ENCODE results near the gene ACVRL1. TPM values are rescaled to one million over a fixed set of nuclear protein-coding genes. Genes with fewer than 3 reads are reported as not detected.

Gene ACVRL1
- total RNA-seq, 1 experiment from 2014 or later = not detected

GRCh38 chr12:51867796-51868428, 39.4 kb upstream of the ACVRL1 start:
- no peak overlapping the region for H3K56ac ChIP-seq (ENCODE audit: insufficient read length, low read depth, low read length)
- H3K27me3 ChIP-seq (ENCODE audit: insufficient read depth, low read length) = peaks cover 13% of the 10 kb centered on the region; the same call in 1 of the 2 replicates
- H2BK12ac ChIP-seq (ENCODE audit: insufficient read length, low read depth, low read length) = no peak overlapping the region
- no peak overlapping the region for H2BK20ac ChIP-seq (ENCODE audit: low read depth, low read length, poor library complexity, severe bottlenecking)
- no peak overlapping the region for H2BK5ac ChIP-seq (ENCODE audit: insufficient read length, low read length)
- no peak overlapping the region for H3K4me2 ChIP-seq (ENCODE audit: insufficient read depth, insufficient read length, low read length)
- H3K9ac ChIP-seq (ENCODE audit: extremely low read depth, insufficient read length, low read length) = no peak overlapping the region
- no peak overlapping the region for H4K5ac ChIP-seq (ENCODE audit: insufficient read length, low read depth, low read length)
- no peak overlapping the region for H3K14ac ChIP-seq (ENCODE audit: insufficient read depth, low read length)
- no peaks in the 10 kb centered on the region; a peak in 1 of 7 replicates for H3K36me3 Mint-ChIP-seq (ENCODE audit: insufficient read depth in 1 of 3, low read depth in 3 of 3)
- peaks cover 26% of the 10 kb centered on the region for H3K23me2 ChIP-seq (ENCODE audit: insufficient read length, low read depth, low read length, poor library complexity, severe bottlenecking)
- H3K4me1 Mint-ChIP-seq = peaks cover 70 to 83% of the 10 kb centered on the region in 2 experiments
- peaks cover 0 to 2% of the 10 kb centered on the region in 2 experiments; a peak in 1 of 5 replicates for H3K9me3 Mint-ChIP-seq
- no peak overlapping the region for H3K27ac ChIP-seq (ENCODE audit: insufficient read length, low read depth, low read length)
- peaks cover 9% of the 10 kb centered on the region; the same call in 1 of the 2 replicates for H3K4me1 ChIP-seq (ENCODE audit: insufficient read depth, low read length)
- H4K20me1 ChIP-seq (ENCODE audit: control insufficient read depth, insufficient read depth, insufficient read length) = no peaks in the 10 kb centered on the region
- peak overlapping the region; percentile 64 to 81 for H3K4me3 Mint-ChIP-seq
- H3K27ac Mint-ChIP-seq = no peak overlapping the region
- H3K79me1 ChIP-seq (ENCODE audit: insufficient read depth, low read depth, low read length, poor library complexity, severe bottlenecking) = no peaks in the 10 kb centered on the region
- no peak overlapping the region for H2AFZ ChIP-seq (ENCODE audit: low read length)
- H2BK15ac ChIP-seq (ENCODE audit: low read depth, low read length) = no peak overlapping the region
- H3K18ac ChIP-seq (ENCODE audit: insufficient read length, low read depth, low read length) = no peak overlapping the region
- H2AK5ac ChIP-seq (ENCODE audit: insufficient read length, low read length) = no peak overlapping the region
- no peak overlapping the region for H2BK120ac ChIP-seq (ENCODE audit: low read depth, low read length, poor library complexity, severe bottlenecking)
- H3T11ph ChIP-seq (ENCODE audit: low read length) = no peak overlapping the region
- no CpG with 5 or more reads among the region's 12 CpGs for WGBS (ENCODE audit: extremely low coverage, insufficient read length, low lambda C conversion rate)
- H4K8ac ChIP-seq (replicated peaks; ENCODE audit: insufficient read length, low read depth, low read length) = no peak overlapping the region
- H3K9me3 ChIP-seq (ENCODE audit: control insufficient read depth, low read depth, low read length) = no peaks in the 10 kb centered on the region
- no peak overlapping the region for H3K23ac ChIP-seq (ENCODE audit: insufficient read length, low read depth, low read length)
- peaks cover 64% of the 10 kb centered on the region for H3K27me3 Mint-ChIP-seq (ENCODE audit: low read depth)
- no peaks in the 10 kb centered on the region for H3K79me2 ChIP-seq (ENCODE audit: insufficient read depth, low read length)
- TF ChIP-seq, protein P1, sequence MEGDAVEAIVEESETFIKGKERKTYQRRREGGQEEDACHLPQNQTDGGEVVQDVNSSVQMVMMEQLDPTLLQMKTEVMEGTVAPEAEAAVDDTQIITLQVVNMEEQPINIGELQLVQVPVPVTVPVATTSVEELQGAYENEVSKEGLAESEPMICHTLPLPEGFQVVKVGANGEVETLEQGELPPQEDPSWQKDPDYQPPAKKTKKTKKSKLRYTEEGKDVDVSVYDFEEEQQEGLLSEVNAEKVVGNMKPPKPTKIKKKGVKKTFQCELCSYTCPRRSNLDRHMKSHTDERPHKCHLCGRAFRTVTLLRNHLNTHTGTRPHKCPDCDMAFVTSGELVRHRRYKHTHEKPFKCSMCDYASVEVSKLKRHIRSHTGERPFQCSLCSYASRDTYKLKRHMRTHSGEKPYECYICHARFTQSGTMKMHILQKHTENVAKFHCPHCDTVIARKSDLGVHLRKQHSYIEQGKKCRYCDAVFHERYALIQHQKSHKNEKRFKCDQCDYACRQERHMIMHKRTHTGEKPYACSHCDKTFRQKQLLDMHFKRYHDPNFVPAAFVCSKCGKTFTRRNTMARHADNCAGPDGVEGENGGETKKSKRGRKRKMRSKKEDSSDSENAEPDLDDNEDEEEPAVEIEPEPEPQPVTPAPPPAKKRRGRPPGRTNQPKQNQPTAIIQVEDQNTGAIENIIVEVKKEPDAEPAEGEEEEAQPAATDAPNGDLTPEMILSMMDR (conservative IDR thresholded peaks at IDR 0.05) = no peak
- DNase-seq = no peak
- H4K91ac ChIP-seq (ENCODE audit: insufficient read length, low read depth, low read length) = no peak overlapping the region
- no peak overlapping the region for H3K4ac ChIP-seq (ENCODE audit: low read depth, low read length)
